A673 (cell line): ENCODE measurements around the gene TFB2M.

ENCODE experiments used
- CTCF ChIP-seq: fragments of 300-800, 200-600 bp; sonication (generic); conservative IDR thresholded peaks from 2 replicates; pipeline ENCODE4 v1.5.1; 2017; ENCODE audit warnings: low read depth, mild to moderate bottlenecking, antibody characterized with exemption, low read length, moderate library complexity, mixed read lengths
- EZH2 ChIP-seq: fragments of 200-600 bp; sonication (generic); IDR thresholded peaks from 2 replicates; pipeline ENCODE4 v1.6.1; 2017; ENCODE audit warnings: borderline replicate concordance, low read depth, mild to moderate bottlenecking, mixed read lengths, antibody characterized with exemption, low read length; ENCODE audit not compliant: poor library complexity, severe bottlenecking

GRCh38 chr1:246515390-246516005 lies 50.6 kb downstream of the TFB2M start:
- TF ChIP-seq CTCF = no peak
- no peak for TF ChIP-seq EZH2
